Esophagus squamous epithelium (tissue), 5 donors: ENCODE measurements around the gene OGG1. TPM values are rescaled to one million over a fixed set of nuclear protein-coding genes. Genes with fewer than 3 reads are reported as not detected.

ENCODE experiments used
- DNase-seq: peaks from one replicate; lab custom pipeline; 2025; lab: John Stamatoyannopoulos, UW
- H3K27ac ChIP-seq, 4 donors: fragments of 200-600 bp; sonication (generic); one replicate each; pipeline ENCODE4 v1.5.1; 2016 to 2019; ENCODE audit warnings: mild to moderate bottlenecking in 1 of 4
- H3K27me3 ChIP-seq, 4 donors: fragments of 200-600 bp; sonication (generic); 1 replicate in 3 of 4; 2 replicates in 1 of 4; pipeline versions ENCODE4 v1.5.1 to v1.6.0; 2017 to 2021; ENCODE audit warnings: antibody characterized with exemption in 1 of 4
- H3K36me3 ChIP-seq, 3 donors: fragments of 200-600 bp; sonication (generic); one replicate each; pipeline ENCODE4 v1.5.1; 2016 to 2019
- H3K4me1 ChIP-seq, 3 donors: fragments of 200-600 bp; sonication (generic); one replicate each; pipeline ENCODE4 v1.5.1; 2017 to 2019
- H3K4me3 ChIP-seq, 4 donors: fragments of 200-600 bp; sonication (generic); 1 replicate in 3 of 4; 2 replicates in 1 of 4; pipeline ENCODE4 v1.5.1; 2016 to 2019; ENCODE audit warnings: mild to moderate bottlenecking in 2 of 4, moderate library complexity in 1 of 4
- H3K9me3 ChIP-seq, 3 donors: fragments of 200-600 bp; sonication (generic); one replicate each; pipeline ENCODE4 v1.5.1; 2016 to 2019
- POLR2A ChIP-seq, 4 donors: fragments of 450-650 bp; IDR thresholded peaks; one replicate each; pipeline ENCODE4 v1.6.1; 2017; ENCODE audit warnings: antibody characterized with exemption in 4 of 4, mild to moderate bottlenecking in 4 of 4, moderate library complexity in 3 of 4
- WGBS, 2 donors: methylation state at CpG; one replicate each; pipeline ENCODE4 v1.1.5; 2018; 5-methylcytosine and 5-hydroxymethylcytosine counted together
- intact Hi-C: fragments of 100-400 bp; cut with DNase I; formaldehyde crosslinking; loops from one replicate; pipeline ENCODE4 v1.15.0; 2022
- total RNA-seq, 4 donors: library from RNA; depleted of rRNA; stranded (reverse); fragments of >200 nt; gene quantifications; one replicate each; pipeline ENCODE4 v1.1.0, GENCODE V29; 2016
- TF ChIP-seq, protein P1 (sequence below), 6 experiments: fragments of 450-650 bp in 4 of 6; fragments of 200-600 bp in 2 of 6; sonication (generic) in 2 of 6; IDR thresholded peaks; one replicate each; pipeline ENCODE4 v1.5.1; 2016 to 2019; ENCODE audit warnings: antibody characterized with exemption in 6 of 6, mild to moderate bottlenecking in 4 of 6, moderate library complexity in 4 of 6
- donor health status: DM: yes; HTN: yes; CAD: no.

OGG1 gene
- 10 to 100 TPM in 2 of 4 donors, 1 to 10 TPM in 2; 9.5 to 20.6 (median 10.5) TPM for total RNA-seq

DNA sequence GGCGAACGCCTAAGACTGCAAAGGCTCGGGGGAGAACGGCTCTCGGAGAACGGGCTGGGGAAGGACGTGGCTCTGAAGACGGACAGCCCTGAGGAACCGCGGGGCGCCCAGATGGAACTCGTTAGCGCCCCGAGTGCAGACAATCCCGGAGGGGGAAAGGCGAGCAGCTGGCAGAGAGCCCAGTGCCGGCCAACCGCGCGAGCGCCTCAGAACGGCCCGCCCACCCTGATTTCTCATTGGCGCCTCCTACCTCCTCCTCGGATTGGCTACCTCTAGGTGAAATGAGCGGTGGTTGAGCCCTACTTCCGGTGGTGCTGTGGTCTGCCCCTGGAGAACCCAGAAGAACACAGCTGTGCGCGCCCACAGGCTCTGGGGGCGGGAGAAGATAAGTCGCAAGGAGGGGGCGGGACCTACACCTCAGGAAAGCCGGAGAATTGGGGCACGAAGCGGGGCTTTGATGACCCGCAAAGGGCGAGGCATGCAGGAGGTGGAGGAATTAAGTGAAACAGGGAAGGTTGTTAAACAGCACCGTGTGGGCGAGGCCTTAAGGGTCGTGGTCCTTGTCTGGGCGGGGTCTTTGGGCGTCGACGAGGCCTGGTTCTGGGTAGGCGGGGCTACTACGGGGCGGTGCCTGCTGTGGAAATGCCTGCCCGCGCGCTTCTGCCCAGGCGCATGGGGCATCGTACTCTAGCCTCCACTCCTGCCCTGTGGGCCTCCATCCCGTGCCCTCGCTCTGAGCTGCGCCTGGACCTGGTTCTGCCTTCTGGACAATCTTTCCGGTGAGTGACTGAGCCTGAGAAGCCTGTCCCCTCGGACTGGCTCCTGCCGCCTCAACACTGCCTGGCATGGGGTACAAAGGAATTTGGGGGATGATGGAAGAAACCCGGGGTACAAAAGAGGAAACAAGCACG, at the start of gene OGG1:
Gene OGG1, plus strand, starts transcription at position 308 of the 911 bp plus-strand sequence. Its CDS starts 335 bp downstream, at position 643.
- intact Hi-C loops: no loop called here
- peak within 1 kb of the TSS; percentile 82 to 98 (median 96) for H3K27ac ChIP-seq
- DNase-seq: peak; percentile 95
- peak in 3 of 4 donors; percentile 3 to 43 (median 12) for TF ChIP-seq POLR2A (IDR thresholded peaks at IDR 0.05)
- TF ChIP-seq, protein P1, sequence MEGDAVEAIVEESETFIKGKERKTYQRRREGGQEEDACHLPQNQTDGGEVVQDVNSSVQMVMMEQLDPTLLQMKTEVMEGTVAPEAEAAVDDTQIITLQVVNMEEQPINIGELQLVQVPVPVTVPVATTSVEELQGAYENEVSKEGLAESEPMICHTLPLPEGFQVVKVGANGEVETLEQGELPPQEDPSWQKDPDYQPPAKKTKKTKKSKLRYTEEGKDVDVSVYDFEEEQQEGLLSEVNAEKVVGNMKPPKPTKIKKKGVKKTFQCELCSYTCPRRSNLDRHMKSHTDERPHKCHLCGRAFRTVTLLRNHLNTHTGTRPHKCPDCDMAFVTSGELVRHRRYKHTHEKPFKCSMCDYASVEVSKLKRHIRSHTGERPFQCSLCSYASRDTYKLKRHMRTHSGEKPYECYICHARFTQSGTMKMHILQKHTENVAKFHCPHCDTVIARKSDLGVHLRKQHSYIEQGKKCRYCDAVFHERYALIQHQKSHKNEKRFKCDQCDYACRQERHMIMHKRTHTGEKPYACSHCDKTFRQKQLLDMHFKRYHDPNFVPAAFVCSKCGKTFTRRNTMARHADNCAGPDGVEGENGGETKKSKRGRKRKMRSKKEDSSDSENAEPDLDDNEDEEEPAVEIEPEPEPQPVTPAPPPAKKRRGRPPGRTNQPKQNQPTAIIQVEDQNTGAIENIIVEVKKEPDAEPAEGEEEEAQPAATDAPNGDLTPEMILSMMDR (IDR thresholded peaks at IDR 0.05): peak in 1 of 6 experiments; percentile 29
- H3K4me3 ChIP-seq: peak within 1 kb of the TSS; percentile 49 to 87 (median 72)
- no peaks in the 10 kb centered on the region for H3K27me3 ChIP-seq
- H3K4me1 ChIP-seq: peaks cover 12 to 43% (median 26%) of the 10 kb centered on the region in 3 donors
- WGBS, 2 donors: 0% methylated on average over 38 to 42 of the region's 60 CpGs
- H3K9me3 ChIP-seq: no peaks in the 10 kb centered on the region
- peaks cover 13 to 74% (median 26%) of the 10 kb centered on the region in 3 donors for H3K36me3 ChIP-seq

DNA sequence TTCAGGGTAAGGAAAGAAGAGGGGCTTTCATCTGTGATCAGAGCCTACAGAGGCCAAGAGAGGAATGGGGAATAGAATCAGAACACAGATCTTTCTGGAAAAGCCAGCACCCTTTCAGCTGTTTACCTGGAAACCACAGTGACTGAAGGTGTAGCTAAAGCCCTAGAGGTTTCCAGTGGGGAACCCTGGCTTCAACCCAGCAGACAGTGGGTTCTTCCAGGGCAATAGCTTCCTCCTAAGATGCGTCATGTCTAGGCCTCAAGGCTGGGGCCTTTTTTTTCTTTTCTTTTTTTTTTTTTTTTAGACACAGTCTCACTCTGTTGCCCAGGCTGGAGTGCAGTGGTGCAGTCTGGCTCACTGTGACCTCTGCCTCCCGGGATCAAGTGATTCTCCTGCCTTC, 49.2 kb upstream of the OGG1 start:
- 82 to 89% methylated on average over 2 of the region's 2 CpGs for WGBS, 2 donors
- TF ChIP-seq, protein P1 (IDR thresholded peaks at IDR 0.05): no peak
- TF ChIP-seq POLR2A (IDR thresholded peaks at IDR 0.05): no peak
- H3K36me3 ChIP-seq: peaks cover 20 to 75% (median 24%) of the 10 kb centered on the region in 3 donors
- no peak overlapping the region for H3K4me3 ChIP-seq
- peaks cover 0 to 24% (median 0%) of the 10 kb centered on the region in 4 donors for H3K27me3 ChIP-seq
- no peak for DNase-seq
- peaks cover 13 to 20% (median 13%) of the 10 kb centered on the region in 3 donors for H3K4me1 ChIP-seq
- intact Hi-C loops: no loop called here
- H3K9me3 ChIP-seq: no peaks in the 10 kb centered on the region
- no peak overlapping the region for H3K27ac ChIP-seq

DNA sequence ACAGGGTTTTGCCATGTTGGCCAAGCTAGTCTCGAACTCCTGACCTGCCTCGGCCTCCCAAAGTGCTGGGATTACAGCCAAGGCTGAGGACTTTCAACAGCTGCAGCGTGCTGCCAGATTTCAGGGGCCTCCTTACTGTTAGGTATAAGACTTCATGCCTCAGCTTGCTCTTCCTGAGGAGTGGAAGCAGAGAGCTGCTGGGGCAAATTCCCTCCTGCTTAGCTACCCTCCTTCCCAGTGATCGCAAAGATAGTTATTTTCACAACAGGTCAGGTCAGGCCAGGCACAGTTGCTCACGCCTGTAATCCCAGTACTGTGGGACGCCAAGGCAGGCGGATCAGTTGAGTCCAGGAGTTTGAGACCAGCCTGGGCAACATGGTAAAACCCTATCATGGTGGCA, 48.7 kb upstream of the OGG1 start:
- H3K27ac ChIP-seq: no peak overlapping the region
- 50 to 61% methylated on average over 4 of the region's 7 CpGs for WGBS, 2 donors

DNA sequence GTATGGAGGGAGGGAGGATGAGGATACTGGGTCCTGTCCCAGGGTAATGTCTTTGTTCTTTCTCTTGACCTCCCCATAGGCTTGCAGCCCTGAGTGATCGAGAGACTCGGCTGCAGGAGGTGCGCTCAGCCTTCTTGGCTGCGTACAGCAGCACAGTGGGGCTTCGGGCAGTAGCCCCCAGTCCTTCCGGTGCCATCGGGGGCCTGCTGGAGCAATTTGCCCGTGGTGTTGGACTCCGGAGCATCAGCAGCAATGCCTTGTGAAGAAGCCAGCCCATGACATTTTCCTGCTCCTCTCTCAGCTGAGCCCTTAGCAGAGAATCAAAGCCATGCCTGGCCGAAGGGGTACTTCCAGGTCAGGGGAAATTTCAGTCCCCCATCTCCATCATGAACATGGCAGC, 48.0 kb upstream of the OGG1 start:
- Histone ChIP-seq H3K9me3 (no peaks in the 10 kb centered on the region), H3K4me3 (no peak overlapping the region), H3K27me3 (peaks cover 0 to 25% (median 0%) of the 10 kb centered on the region in 4 donors), H3K4me1 (peaks cover 13 to 20% (median 13%) of the 10 kb centered on the region in 3 donors), H3K27ac (no peak overlapping the region), H3K36me3 (peaks cover 13 to 64% (median 19%) of the 10 kb centered on the region in 3 donors)
- 88 to 97% methylated on average over 4 to 9 of the region's 10 CpGs for WGBS, 2 donors
- intact Hi-C loops: no loop called here
- no peak for DNase-seq
- TF ChIP-seq, protein P1 (IDR thresholded peaks at IDR 0.05): no peak
- TF ChIP-seq POLR2A (IDR thresholded peaks at IDR 0.05): no peak

More for the DNA sequence above, 48.7 kb upstream of the OGG1 start:
- Histone ChIP-seq H3K4me1 (peaks cover 13 to 20% (median 13%) of the 10 kb centered on the region in 3 donors), H3K27me3 (peaks cover 0 to 25% (median 0%) of the 10 kb centered on the region in 4 donors), H3K36me3 (peaks cover 20 to 71% (median 24%) of the 10 kb centered on the region in 3 donors), H3K4me3 (no peak overlapping the region), H3K9me3 (no peaks in the 10 kb centered on the region)
- TF ChIP-seq POLR2A (IDR thresholded peaks at IDR 0.05): no peak
- TF ChIP-seq, protein P1 (IDR thresholded peaks at IDR 0.05): no peak
- DNase-seq: no peak
- intact Hi-C loops: no loop called here

DNA sequence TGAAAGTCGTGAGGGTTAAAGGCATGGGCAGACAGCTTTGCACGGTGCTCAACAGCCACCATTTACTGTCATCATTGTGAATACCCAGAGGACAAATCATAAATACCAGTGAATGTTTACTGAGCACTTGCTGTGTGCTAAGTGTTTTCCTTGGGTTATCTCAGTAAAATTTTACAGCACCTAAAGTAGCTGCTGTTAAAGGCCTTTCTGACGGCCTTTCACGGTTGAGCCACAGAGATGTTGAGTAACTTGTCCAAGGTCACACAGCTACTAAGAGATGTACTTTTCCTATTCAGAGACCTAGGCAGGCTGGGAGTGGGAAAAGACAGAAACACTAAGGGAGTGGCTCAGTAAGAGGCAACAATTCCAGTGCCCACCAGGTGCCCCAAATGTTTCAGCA, 46.5 kb upstream of the OGG1 start:
- Histone ChIP-seq H3K4me3 (no peak overlapping the region), H3K4me1 (peaks cover 13 to 20% (median 13%) of the 10 kb centered on the region in 3 donors), H3K27ac (no peak overlapping the region), H3K36me3 (peaks cover 4 to 48% (median 5%) of the 10 kb centered on the region in 3 donors), H3K9me3 (no peaks in the 10 kb centered on the region), H3K27me3 (peaks cover 0 to 25% (median 0%) of the 10 kb centered on the region in 4 donors)
- intact Hi-C loops: no loop called here
- no peak for TF ChIP-seq POLR2A (IDR thresholded peaks at IDR 0.05)
- TF ChIP-seq, protein P1 (IDR thresholded peaks at IDR 0.05): no peak
- 73 to 85% methylated on average over 3 to 4 of the region's 4 CpGs for WGBS, 2 donors
- no peak for DNase-seq
